Colonic mucosa (tissue), 4 donors: ENCODE results near the gene MAOB. TPM values are rescaled to one million over a fixed set of nuclear protein-coding genes. Genes with fewer than 3 reads are reported as not detected.
"Not testable (repeated sequence)": the region's sequence is repeated elsewhere in the genome, so short reads cannot be mapped to it uniquely, and the experiment has no call there.

Source experiments
- DNase-seq: peaks from one replicate; pipeline ENCODE4 v3.0.0-alpha.2; 2020
- H3K27ac ChIP-seq: fragments of 200-600 bp; one replicate; pipeline ENCODE4 v1.8.0; 2021
- H3K27me3 ChIP-seq: fragments of 200-600 bp; one replicate; pipeline ENCODE4 v1.8.0; 2021
- H3K36me3 ChIP-seq: fragments of 200-600 bp; one replicate; pipeline ENCODE4 v1.8.0; 2021
- H3K4me1 ChIP-seq: fragments of 200-600 bp; one replicate; pipeline ENCODE4 v1.8.0; 2021; ENCODE audit warnings: mild to moderate bottlenecking
- H3K4me3 ChIP-seq: fragments of 200-600 bp; one replicate; pipeline ENCODE4 v1.8.0; 2021
- H3K9ac ChIP-seq, 2 donors: one replicate each; pipeline ENCODE4 v1.7.0; 2013; ENCODE audit warnings: control low read depth in 2 of 2, low read depth in 2 of 2, low read length in 2 of 2
- H3K9me3 ChIP-seq: fragments of 200-600 bp; one replicate; pipeline ENCODE4 v1.8.0; 2021
- CTCF ChIP-seq: fragments of 200-600 bp; IDR thresholded peaks from one replicate; pipeline ENCODE4 v1.8.0; 2022; ENCODE audit warnings: antibody characterized with exemption, mild to moderate bottlenecking
- intact Hi-C: fragments of 100-400 bp; cut with DNase I; formaldehyde crosslinking; loops from one replicate; pipeline ENCODE4 v1.14.1; 2022
- total RNA-seq, 2 donors: library from RNA; stranded (reverse); fragmentation: NEBNext Ultra II Directional in 1 of 2; extraction: Animal tissue kit (Norgen Biotek cat#: 25700) in 1 of 2; gene quantifications; one replicate each; pipeline ENCODE4 v1.2.1, GENCODE V29; 2021
- donor health status: healthy.
- donor health status: DM: no; HTN: no; CAD: no.
- donor health status: DM: no; HTN: no; CAD: no.

The MAOB gene
- total RNA-seq, 2 donors from 2014 or later, result 4.4 to 9.2 TPM

- H3K27me3 ChIP-seq, result no peaks in the 10 kb centered on the region
- H3K4me3 ChIP-seq, result no peak overlapping the region
- no peaks in the 10 kb centered on the region for H3K36me3 ChIP-seq
Measured at GRCh38 chrX:43735534-43735933, 146.7 kb downstream of the MAOB start.

GRCh38 chrX:43734444-43734843 is 147.8 kb downstream of the MAOB start:
- Histone ChIP-seq H3K4me3 (no peak overlapping the region), H3K27me3 (no peaks in the 10 kb centered on the region), H3K27ac (peak overlapping the region; percentile 17), H3K9ac (no peak overlapping the region), H3K4me1 (no peaks in the 10 kb centered on the region), H3K9me3 (no peaks in the 10 kb centered on the region), H3K36me3 (no peaks in the 10 kb centered on the region)
- no peak for DNase-seq
- intact Hi-C loops, result no loop called here
- no peak for TF ChIP-seq CTCF

More at GRCh38 chrX:43735534-43735933, 146.7 kb downstream of the MAOB start:
- Histone ChIP-seq H3K4me1 (no peaks in the 10 kb centered on the region), H3K9me3 (no peaks in the 10 kb centered on the region), H3K27ac (no peak overlapping the region), H3K9ac (no peak overlapping the region)
- intact Hi-C loops, result no loop called here
- TF ChIP-seq CTCF, result no peak
- DNase-seq, result no peak

GRCh38 chrX:43733699-43734098 is 148.6 kb downstream of the MAOB start:
- Histone ChIP-seq H3K9ac (peak overlapping the region in 1 of 2 donors; percentile 1), H3K27me3 (no peaks in the 10 kb centered on the region), H3K36me3 (no peaks in the 10 kb centered on the region), H3K9me3 (no peaks in the 10 kb centered on the region), H3K4me1 (no peaks in the 10 kb centered on the region), H3K27ac (peak overlapping the region; percentile 9), H3K4me3 (no peak overlapping the region)
- no peak for TF ChIP-seq CTCF
- no peak for DNase-seq
- intact Hi-C loops, result no loop called here

GRCh38 chrX:43731086-43731485 is 151.2 kb downstream of the MAOB start:
- Histone ChIP-seq H3K27ac (no peak overlapping the region), H3K4me3 (no peak overlapping the region), H3K4me1 (no peaks in the 10 kb centered on the region), H3K9ac (no peak overlapping the region), H3K9me3 (no peaks in the 10 kb centered on the region), H3K27me3 (no peaks in the 10 kb centered on the region), H3K36me3 (no peaks in the 10 kb centered on the region)
- DNase-seq, result no peak
- no peak for TF ChIP-seq CTCF
- intact Hi-C loops, result no loop called here

GRCh38 chrX:43728966-43729365 is 153.3 kb downstream of the MAOB start:
- H3K4me3 ChIP-seq, result no peak overlapping the region
- no peaks in the 10 kb centered on the region for H3K9me3 ChIP-seq
- DNase-seq, result no peak
- intact Hi-C loops, result no loop called here
- no peaks in the 10 kb centered on the region for H3K4me1 ChIP-seq
- no peak overlapping the region for H3K9ac ChIP-seq
- H3K36me3 ChIP-seq, result no peaks in the 10 kb centered on the region
- no peak for TF ChIP-seq CTCF
- no peak overlapping the region for H3K27ac ChIP-seq
- no peaks in the 10 kb centered on the region for H3K27me3 ChIP-seq

GRCh38 chrX:43728002-43728401 is 154.2 kb downstream of the MAOB start:
- DNase-seq, result no peak
- intact Hi-C loops, result no loop called here
- Histone ChIP-seq H3K9me3 (no peaks in the 10 kb centered on the region), H3K27me3 (no peaks in the 10 kb centered on the region), H3K36me3 (no peaks in the 10 kb centered on the region), H3K4me3 (no peak overlapping the region), H3K4me1 (no peaks in the 10 kb centered on the region), H3K9ac (no peak overlapping the region), H3K27ac (no peak overlapping the region)
- no peak for TF ChIP-seq CTCF

- H3K27me3 ChIP-seq, intact Hi-C loops, H3K36me3 ChIP-seq, H3K27ac ChIP-seq, H3K9me3 ChIP-seq, H3K4me1 ChIP-seq, H3K4me3 ChIP-seq, H3K9ac ChIP-seq: not testable (repeated sequence)
- DNase-seq, result peak; percentile 60
Measured at GRCh38 chrX:43727254-43727653, 155.0 kb downstream of the MAOB start.

GRCh38 chrX:43725227-43725626 is 157.0 kb downstream of the MAOB start:
- H3K4me1 ChIP-seq, H3K36me3 ChIP-seq, H3K4me3 ChIP-seq, H3K9ac ChIP-seq, DNase-seq, intact Hi-C loops, H3K27me3 ChIP-seq, H3K9me3 ChIP-seq, H3K27ac ChIP-seq: not testable (repeated sequence)
